Measurements from ENCODE around the gene AHRR. TPM values are rescaled to one million over a fixed set of nuclear protein-coding genes. Genes with fewer than 3 reads are reported as not detected.
A peak's percentile ranks its signal among the peaks of the same experiment; 100 is the strongest.

The AHRR gene
- total and polyA plus RNA-seq, 9 of the 15 experiments (the other 6 are each of a cell fraction or from before 2014, with no cell fraction given) = 0.06 to 1.6 (median 0.75) TPM; not detected in 1

GRCh38 chr5:472076-472655 is 150.7 kb downstream of the AHRR start (continued):
- TF ChIP-seq, protein P1, sequence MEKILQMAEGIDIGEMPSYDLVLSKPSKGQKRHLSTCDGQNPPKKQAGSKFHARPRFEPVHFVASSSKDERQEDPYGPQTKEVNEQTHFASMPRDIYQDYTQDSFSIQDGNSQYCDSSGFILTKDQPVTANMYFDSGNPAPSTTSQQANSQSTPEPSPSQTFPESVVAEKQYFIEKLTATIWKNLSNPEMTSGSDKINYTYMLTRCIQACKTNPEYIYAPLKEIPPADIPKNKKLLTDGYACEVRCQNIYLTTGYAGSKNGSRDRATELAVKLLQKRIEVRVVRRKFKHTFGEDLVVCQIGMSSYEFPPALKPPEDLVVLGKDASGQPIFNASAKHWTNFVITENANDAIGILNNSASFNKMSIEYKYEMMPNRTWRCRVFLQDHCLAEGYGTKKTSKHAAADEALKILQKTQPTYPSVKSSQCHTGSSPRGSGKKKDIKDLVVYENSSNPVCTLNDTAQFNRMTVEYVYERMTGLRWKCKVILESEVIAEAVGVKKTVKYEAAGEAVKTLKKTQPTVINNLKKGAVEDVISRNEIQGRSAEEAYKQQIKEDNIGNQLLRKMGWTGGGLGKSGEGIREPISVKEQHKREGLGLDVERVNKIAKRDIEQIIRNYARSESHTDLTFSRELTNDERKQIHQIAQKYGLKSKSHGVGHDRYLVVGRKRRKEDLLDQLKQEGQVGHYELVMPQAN (IDR thresholded peaks at IDR 0.05; ENCODE audit: borderline replicate concordance) = 0 out of 2 replicates have a peak, but pooled peaks have one; percentile 34
- TF ChIP-seq ZNF143 (CRISPR knock-in tag; IDR thresholded peaks at IDR 0.05) = 0 out of 2 replicates have a peak, but pooled peaks have one; percentile 49
- TF ChIP-seq MAZ (CRISPR knock-in tag; conservative IDR thresholded peaks at IDR 0.05 in 1 of 2, IDR thresholded peaks at IDR 0.05 in 1 of 2) = 0 out of 4 replicates have a peak, but pooled peaks have one; percentile 11 to 25
- TF ChIP-seq, protein P2, sequence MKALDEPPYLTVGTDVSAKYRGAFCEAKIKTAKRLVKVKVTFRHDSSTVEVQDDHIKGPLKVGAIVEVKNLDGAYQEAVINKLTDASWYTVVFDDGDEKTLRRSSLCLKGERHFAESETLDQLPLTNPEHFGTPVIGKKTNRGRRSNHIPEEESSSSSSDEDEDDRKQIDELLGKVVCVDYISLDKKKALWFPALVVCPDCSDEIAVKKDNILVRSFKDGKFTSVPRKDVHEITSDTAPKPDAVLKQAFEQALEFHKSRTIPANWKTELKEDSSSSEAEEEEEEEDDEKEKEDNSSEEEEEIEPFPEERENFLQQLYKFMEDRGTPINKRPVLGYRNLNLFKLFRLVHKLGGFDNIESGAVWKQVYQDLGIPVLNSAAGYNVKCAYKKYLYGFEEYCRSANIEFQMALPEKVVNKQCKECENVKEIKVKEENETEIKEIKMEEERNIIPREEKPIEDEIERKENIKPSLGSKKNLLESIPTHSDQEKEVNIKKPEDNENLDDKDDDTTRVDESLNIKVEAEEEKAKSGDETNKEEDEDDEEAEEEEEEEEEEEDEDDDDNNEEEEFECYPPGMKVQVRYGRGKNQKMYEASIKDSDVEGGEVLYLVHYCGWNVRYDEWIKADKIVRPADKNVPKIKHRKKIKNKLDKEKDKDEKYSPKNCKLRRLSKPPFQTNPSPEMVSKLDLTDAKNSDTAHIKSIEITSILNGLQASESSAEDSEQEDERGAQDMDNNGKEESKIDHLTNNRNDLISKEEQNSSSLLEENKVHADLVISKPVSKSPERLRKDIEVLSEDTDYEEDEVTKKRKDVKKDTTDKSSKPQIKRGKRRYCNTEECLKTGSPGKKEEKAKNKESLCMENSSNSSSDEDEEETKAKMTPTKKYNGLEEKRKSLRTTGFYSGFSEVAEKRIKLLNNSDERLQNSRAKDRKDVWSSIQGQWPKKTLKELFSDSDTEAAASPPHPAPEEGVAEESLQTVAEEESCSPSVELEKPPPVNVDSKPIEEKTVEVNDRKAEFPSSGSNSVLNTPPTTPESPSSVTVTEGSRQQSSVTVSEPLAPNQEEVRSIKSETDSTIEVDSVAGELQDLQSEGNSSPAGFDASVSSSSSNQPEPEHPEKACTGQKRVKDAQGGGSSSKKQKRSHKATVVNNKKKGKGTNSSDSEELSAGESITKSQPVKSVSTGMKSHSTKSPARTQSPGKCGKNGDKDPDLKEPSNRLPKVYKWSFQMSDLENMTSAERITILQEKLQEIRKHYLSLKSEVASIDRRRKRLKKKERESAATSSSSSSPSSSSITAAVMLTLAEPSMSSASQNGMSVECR (CRISPR knock-in tag; IDR thresholded peaks at IDR 0.05) = peak; percentile 39; the same call in 1 of the 2 replicates
- TF ChIP-seq TFAP4 (CRISPR knock-in tag; IDR thresholded peaks at IDR 0.05; ENCODE audit: borderline replicate concordance) = peak; percentile 32; the same call in 1 of the 2 replicates
- peak; percentile 87 for TF ChIP-seq RBM22 (IDR thresholded peaks at IDR 0.05; ENCODE audit: low read depth, low read length, poor library complexity, severe bottlenecking)
- no peak for TF ChIP-seq SOX6 (IDR thresholded peaks at IDR 0.05)
- TF ChIP-seq SUPT5H (IDR thresholded peaks at IDR 0.05) = 0 out of 2 replicates have a peak, but pooled peaks have one; percentile 41
- TF ChIP-seq FOXP4 (CRISPR knock-in tag; IDR thresholded peaks at IDR 0.05; ENCODE audit: borderline replicate concordance) = 0 out of 2 replicates have a peak, but pooled peaks have one; percentile 2
- no peak for TF ChIP-seq ZNF277 (CRISPR knock-in tag; IDR thresholded peaks at IDR 0.05; ENCODE audit: borderline replicate concordance)
- no peak for TF ChIP-seq CREB1 (IDR thresholded peaks at IDR 0.05)
- TF ChIP-seq CREB1 (CRISPR knock-in tag; IDR thresholded peaks at IDR 0.05) = peak; percentile 7; the same call in 1 of the 2 replicates
- TF ChIP-seq TAF9B (IDR thresholded peaks at IDR 0.05; ENCODE audit: partially characterized antibody) = no peak
